Subcutaneous adipose tissue (tissue), 4 donors: ENCODE results near the gene LCLAT1. TPM values are rescaled to one million over a fixed set of nuclear protein-coding genes. Genes with fewer than 3 reads are reported as not detected.

Experiments used
- total RNA-seq, 4 donors: library from RNA; depleted of rRNA; stranded (reverse); fragments of >200 nt; gene quantifications; one replicate each; pipeline ENCODE4 v1.1.0, GENCODE V29; 2016
- TF ChIP-seq, protein P1 (sequence below): fragments of 450-650 bp; IDR thresholded peaks from one replicate; pipeline ENCODE4 v1.5.1; 2016; ENCODE audit warnings: low read depth, mild to moderate bottlenecking, control low read depth, antibody characterized with exemption, moderate library complexity

The LCLAT1 gene
- total RNA-seq, 4 donors from 2014 or later, result 4.0 to 12.4 (median 7.6) TPM

DNA sequence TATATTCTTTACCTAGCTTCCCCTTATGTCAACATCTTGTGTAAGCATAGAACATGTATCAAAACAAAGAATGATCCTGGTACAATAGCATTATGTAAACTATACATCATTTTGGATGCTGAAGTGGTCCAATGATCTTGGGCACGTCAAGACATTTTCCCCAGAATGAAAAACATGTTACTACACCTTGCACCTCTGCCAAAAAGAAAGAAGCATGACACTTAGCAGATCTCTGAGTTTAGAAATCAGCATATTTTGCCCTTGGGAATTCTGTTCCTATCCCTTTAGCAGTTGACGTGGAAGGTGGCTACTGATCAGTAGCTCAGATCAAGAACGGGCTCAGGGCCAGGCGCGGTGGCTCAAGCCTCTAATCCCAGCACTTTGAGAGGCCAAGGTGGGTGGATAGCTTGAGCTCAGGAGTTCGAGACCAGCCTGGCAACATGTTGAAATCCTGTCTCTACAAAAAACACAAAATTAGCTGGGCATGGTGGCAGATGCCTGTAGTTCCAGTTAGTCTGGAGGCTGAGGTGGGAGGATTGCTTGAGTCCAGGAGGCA lies 1.7 kb upstream of the LCLAT1 start:
- TF ChIP-seq, protein P1, sequence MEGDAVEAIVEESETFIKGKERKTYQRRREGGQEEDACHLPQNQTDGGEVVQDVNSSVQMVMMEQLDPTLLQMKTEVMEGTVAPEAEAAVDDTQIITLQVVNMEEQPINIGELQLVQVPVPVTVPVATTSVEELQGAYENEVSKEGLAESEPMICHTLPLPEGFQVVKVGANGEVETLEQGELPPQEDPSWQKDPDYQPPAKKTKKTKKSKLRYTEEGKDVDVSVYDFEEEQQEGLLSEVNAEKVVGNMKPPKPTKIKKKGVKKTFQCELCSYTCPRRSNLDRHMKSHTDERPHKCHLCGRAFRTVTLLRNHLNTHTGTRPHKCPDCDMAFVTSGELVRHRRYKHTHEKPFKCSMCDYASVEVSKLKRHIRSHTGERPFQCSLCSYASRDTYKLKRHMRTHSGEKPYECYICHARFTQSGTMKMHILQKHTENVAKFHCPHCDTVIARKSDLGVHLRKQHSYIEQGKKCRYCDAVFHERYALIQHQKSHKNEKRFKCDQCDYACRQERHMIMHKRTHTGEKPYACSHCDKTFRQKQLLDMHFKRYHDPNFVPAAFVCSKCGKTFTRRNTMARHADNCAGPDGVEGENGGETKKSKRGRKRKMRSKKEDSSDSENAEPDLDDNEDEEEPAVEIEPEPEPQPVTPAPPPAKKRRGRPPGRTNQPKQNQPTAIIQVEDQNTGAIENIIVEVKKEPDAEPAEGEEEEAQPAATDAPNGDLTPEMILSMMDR, result no peak

DNA sequence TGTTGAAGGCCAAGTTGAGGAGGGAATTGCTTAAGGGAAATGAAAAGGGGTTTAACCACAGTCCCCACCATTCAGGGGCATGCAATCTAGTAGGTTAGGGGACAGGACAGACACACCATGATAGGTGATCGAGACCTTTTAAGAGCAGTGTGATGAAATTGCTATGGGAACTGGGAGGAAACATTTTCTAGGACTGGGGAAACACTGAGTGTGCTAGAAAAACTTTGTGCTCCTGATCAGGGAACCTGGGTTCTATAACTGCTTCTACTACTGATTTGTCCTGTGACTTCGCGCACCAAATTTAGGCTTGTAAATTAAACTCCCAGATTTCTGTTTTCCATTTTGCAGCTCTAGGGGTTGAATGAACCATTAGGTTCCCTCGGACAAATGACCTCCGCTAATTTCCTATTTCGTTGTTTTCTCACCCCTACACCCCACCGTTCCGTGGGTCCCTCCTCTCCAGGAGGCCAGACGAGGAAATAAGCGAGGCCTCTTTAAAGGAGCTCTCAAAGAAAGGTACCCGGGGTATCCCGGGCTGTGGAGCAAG lies 371 bp upstream of the LCLAT1 start:
- TF ChIP-seq, protein P1, result no peak

DNA sequence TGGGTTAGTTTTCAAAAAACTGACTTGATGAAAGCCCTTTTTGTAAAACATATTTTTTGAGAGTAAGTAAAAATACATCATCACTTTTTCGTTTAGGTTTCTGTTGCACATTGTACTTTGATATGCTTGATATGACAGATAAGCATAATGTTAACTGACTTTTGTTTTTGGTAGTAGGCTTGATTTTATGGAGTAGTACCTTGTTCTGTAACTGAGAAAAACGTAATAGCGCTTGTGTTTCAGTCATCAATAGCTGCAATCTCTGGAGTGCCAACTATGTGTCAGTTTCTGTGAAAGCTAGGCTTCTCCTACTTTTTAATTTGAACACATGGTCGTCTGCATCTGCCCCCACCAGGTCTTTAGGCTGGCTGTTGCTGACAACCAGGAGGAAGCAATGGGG lies 1.3 kb downstream of the LCLAT1 start:
- TF ChIP-seq, protein P1, result no peak

DNA sequence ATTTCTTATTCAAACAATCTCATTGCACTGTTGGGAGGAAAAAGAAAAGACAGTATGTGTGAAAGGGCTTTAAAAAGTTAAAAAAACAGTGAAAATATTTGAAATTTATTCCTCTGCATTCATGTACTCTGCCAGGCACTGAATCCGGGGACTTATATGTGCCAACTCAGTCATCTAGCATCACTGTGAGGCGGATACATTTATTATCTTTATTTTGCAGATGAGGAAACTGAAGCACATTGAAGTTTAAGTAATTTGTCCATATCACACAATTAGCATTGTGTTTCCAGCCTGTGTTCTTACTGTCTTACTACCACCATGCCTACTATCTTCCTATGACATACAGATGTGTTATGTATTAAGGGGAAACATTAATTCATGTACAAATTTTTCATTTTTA lies 1.8 kb downstream of the LCLAT1 start:
- TF ChIP-seq, protein P1, result no peak

DNA sequence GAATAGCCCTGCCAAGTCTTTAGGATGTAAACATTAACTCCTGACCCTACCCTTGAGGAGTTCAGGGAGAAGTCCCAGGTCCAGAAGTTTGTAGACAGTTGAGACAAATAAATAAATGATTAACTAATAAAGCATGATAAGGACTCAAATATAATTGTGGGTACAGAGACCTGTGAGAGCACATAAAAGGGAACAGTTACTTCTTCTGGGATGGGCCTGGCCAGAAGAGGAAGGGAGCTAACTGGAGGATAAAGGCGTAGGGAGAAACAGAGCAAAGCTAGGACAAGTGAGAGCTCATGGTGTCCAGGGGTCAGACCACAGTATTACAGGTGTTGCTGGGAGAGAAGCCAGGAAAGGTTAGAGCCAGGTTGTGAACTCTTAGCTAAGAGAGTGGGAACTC lies 3.0 kb downstream of the LCLAT1 start:
- TF ChIP-seq, protein P1, result no peak

DNA sequence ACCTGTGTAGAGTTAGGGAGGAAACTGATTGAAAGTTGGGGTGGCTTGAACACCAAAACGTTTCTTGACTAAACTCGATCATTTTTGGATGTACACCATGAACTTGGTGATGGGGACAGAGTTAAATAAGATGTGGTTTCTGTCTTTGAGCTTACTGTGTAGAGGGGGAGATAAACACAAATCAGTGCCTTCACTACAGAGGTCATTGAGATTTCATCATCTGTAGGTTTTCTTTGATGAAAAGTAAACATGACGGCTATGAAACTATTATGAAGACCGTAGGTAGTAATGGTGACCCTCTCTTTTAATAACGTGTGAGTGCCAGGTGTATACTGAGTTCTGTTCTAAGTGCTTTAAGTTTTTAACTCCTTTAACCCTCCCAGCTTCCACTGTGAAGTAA lies 6.5 kb downstream of the LCLAT1 start:
- TF ChIP-seq, protein P1, result no peak

DNA sequence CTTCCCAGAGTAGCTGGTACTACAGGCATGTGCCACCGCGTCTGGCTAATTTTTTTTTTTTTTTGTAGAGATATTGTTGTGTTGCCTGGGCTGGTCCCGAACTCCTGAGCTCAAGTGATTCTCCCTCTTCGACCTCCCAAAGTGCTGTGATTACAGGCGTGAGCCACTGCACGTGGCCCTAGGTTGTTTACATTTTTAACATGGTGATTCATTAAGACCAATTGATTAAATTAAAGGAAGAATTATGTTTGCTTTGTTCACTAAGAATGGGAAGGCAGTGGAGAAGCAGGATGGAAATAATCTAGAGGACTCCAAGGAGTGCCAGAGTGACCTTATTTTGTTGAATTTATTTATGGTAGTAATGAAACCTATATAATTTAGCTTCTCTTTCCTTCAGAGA lies 7.5 kb downstream of the LCLAT1 start:
- TF ChIP-seq, protein P1, result no peak
